HPDE6-E6E7 (cell line): Measurements from ENCODE around the gene RPL35.

Experiments used
- DNase-seq: peaks from one replicate; pipeline ENCODE4 v3.0.0; 2011; ENCODE audit warnings: missing footprints; ENCODE audit errors: extremely low spot score

RPL35 gene

DNA sequence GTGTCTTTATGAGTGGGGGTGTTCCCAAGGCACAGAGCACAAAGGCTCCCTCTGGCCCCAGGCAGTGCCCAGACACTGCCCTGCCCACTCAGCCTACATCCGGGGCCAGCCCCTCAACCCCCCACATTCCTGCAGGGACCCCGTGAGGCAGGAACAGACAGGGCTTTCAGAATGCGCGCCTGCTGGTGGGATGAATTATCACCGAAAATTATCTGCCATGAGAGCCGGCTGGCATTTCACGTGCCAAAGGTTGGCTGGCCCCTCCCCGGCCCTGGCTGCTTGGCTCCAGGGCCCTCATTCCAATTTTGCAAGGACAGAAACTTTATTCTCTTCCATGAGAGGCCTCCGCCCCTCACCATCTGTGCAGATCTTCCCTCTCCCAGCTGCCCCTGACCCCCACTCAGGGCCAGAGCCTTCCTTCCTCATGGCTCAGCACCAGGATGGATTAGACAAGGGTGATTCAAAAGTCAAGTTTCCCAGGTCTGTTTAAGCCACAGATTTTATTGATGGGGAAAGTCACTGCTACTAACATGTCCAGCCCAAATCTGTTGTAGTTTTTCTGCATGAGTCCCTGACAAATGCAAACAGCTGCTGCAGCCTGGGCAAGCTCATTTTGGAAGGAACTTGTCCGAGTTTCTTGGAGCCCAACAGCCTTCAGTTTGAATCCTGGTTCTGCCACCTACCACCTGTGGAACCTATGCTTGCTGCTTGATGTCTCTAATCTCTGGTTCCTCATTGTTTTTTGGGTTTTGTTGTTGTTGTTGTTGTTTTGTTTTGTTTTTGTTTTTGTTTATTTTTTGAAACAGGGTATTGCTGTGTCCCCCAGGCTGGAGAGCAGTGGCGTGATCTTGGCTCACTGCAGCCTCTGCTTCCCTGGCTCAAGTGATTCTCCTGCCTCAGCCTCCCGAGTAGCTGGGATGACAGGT lies 40.8 kb downstream of the RPL35 start:
- no peak for DNase-seq

- peak; percentile 67 for DNase-seq
Observed at GRCh38 chr9:124818431-124819281, 43.1 kb downstream of the RPL35 start.

DNA sequence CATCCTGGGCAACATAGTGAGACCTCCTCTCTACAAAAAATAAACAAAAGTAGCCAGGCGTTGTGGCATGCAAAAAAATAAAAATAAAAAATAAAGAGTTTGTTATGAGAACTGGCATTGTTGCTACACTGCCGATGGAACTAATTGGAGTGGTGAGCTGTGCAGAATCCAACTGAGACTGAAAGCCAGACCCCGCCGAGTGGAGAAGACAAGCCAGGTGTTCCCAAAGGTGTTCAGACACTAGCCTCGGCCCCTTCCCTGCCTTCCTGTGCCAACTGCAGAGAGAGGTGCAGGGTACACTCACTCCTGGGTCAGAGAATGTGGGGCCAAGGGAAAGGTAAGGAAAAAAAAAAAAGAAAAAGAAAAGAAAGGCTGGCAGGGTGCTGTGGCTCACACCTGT lies 46.2 kb downstream of the RPL35 start:
- no peak for DNase-seq

- DNase-seq: no peak
Observed at GRCh38 chr9:124814164-124814535, 47.6 kb downstream of the RPL35 start.

DNA sequence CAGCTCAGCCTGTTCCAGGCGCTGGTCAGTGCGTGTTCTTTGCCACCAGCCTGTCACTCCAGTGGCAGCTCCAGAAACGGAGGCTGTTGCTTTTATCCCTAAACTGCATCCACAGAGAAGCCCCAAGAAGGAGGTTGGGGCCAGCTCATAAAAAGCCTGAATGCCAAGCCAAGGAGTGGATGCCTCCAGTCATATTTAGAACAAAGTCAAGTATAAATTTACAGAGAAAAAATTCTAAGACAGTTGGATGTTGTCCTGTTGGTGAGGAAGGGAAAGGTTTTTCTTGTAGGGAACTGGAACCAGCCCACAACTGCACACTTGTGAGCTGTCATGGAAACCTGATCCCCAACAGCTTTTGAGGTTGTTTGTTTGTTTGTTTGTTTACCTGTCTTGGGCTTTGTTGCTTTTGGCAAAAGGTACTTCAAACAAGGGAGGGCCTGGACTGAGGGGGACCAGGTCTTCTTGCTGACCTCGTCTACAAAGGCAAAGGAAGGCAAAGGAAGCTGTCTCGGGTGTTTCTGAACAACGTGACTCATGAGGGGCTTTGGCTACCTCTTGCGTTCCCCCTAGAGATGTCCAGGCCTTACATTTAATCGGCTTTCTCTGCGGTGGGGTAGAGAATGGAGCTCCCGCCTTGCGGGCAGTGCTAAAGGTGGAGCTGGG lies 48.1 kb downstream of the RPL35 start:
- DNase-seq: no peak

- no peak for DNase-seq
Observed at GRCh38 chr9:124813041-124813440, 48.7 kb downstream of the RPL35 start.

DNA sequence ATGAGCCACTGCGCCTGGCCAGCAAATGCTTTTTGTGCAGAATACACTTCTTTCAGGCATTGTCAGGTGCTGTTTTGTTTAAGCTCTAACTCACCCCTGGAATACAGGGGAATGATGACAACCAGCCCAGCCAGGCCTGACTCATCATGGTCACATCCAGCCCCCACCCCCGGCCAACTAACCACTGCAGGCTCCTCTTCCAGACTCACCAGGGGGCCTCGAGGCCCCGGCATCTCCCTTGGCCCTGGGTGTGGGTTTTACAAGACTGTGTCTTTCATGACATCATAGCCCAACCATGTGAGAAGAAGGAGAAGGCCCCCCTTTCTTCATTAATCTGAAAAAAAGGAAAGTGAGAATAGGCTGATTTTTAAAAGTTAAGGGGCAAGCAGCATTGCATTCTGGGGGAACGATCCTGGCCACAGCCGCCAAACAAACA lies 49.3 kb downstream of the RPL35 start:
- DNase-seq: peak; percentile 90

DNA sequence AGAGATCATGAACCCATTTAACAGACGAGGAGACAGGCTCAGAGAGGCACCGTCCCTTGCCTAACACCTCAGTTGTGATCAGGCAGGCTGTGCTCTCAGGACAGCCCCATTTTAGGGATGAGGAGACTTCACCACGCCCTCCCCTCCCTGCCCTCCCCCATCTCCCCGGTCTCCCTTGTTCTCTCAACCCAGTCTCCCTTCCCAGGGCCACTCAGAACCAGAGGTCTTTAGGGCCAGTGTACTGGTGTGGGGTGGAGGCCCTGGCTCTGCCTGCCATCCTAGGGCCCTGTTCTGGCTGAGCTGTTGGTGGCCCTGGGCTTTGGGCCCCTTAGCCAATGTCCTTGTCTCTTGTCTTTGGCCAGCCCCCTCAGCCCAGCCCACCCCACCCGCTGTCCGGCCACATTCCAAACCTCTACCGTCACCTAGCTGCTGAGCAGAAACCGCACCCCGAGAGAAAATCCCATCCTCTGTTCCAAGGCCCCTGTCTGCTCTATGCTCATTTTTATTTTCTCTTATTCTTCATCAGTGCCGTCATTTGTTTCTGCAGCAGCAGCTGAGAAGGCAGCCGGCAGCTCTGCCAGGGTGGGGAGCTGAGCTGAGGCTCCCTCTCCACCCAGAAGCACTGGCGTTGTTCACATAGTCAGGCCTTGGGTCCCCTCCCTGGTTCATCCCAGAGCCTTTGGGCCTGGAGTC lies 50.9 kb downstream of the RPL35 start:
- DNase-seq: peak; percentile 87

DNA sequence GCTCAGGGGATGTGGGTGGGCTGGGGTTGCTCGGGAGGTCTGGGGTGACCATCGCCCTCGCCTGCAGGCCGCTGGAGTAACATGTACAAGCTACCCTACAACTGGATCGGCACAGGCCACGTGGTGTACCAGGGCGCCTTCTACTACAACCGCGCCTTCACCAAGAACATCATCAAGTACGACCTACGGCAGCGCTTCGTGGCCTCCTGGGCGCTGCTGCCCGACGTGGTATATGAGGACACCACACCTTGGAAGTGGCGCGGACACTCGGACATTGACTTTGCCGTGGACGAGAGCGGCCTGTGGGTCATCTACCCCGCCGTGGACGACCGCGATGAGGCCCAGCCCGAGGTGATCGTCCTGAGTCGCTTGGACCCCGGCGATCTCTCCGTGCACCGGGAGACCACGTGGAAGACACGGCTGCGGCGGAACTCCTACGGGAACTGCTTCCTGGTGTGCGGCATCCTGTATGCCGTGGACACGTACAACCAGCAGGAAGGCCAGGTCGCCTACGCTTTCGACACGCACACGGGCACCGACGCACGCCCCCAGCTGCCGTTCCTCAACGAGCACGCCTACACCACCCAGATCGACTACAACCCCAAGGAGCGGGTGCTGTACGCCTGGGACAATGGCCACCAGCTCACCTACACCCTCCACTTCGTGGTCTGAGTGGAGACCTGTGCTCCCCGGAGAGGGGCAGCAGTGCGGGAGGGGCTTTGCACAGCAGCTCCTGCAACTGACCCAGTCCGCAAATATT lies 51.8 kb downstream of the RPL35 start:
- DNase-seq: no peak

DNA sequence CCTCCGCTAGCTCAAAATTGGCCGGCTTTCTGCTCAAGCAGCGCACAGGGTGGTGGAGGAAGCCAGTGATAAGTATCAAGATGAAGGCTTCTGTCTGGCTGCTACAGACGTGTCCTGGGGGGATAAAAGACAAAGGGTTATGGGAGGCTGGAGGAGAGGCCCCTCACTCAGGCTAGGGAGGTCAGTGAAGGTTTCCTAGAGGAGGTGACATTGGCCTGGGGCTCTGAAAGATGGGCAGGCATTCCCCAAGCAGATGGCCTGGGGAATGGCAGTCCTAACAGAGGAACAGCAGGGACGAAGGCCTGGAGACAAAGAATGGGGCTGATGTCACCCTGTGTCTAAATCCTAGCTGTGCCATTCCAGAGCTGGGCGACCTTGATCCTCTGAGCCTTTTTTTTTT lies 52.5 kb downstream of the RPL35 start:
- DNase-seq: no peak

- DNase-seq: no peak
Observed at GRCh38 chr9:124808246-124808956, 53.4 kb downstream of the RPL35 start.
